ENCODE results near the gene ZBTB6.

DNA sequence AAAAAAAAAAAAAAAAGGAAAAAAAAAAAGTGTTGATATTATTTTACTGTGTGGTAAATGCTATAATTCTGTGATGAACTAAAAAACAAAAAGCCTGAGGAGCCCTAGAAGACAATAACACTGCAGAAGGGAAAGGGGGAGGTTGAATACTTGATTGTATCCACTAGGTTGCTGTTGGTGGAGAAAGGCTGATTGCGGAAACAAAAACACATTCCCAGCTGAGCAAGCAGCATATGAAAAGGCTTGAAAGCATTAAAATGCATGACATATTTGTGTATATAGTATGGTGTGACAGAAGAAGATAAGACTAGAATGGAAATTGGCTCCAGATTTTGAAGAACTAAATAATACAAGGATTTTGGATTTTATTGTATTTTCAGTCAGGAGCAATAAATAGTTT, 36.6 kb upstream of the ZBTB6 start:
- TF ChIP-seq POLR2A (IDR thresholded peaks at IDR 0.05; ENCODE audit: control extremely low read depth in 1 of 2, low read depth in 2 of 2, low read length in 2 of 2) (no peak), EP300 (IDR thresholded peaks at IDR 0.05; ENCODE audit: borderline replicate concordance in 1 of 2, low read depth in 2 of 2, low read length in 2 of 2) (no peak), RXRA (IDR thresholded peaks at IDR 0.05; ENCODE audit: insufficient read depth, low read depth, low read length) (no peak), RAD21 (IDR thresholded peaks at IDR 0.05 in 1 of 2, conservative IDR thresholded peaks at IDR 0.05 in 1 of 2; ENCODE audit: low read depth in 2 of 2, low read length in 2 of 2) (no peak), SP1 (IDR thresholded peaks at IDR 0.05; ENCODE audit: low read depth, low read length) (no peak), SIN3A (conservative IDR thresholded peaks at IDR 0.05 in 1 of 2, IDR thresholded peaks at IDR 0.05 in 1 of 2; ENCODE audit: low read depth in 1 of 2, low read length in 2 of 2) (no peak)
- TF ChIP-seq, protein P1, sequence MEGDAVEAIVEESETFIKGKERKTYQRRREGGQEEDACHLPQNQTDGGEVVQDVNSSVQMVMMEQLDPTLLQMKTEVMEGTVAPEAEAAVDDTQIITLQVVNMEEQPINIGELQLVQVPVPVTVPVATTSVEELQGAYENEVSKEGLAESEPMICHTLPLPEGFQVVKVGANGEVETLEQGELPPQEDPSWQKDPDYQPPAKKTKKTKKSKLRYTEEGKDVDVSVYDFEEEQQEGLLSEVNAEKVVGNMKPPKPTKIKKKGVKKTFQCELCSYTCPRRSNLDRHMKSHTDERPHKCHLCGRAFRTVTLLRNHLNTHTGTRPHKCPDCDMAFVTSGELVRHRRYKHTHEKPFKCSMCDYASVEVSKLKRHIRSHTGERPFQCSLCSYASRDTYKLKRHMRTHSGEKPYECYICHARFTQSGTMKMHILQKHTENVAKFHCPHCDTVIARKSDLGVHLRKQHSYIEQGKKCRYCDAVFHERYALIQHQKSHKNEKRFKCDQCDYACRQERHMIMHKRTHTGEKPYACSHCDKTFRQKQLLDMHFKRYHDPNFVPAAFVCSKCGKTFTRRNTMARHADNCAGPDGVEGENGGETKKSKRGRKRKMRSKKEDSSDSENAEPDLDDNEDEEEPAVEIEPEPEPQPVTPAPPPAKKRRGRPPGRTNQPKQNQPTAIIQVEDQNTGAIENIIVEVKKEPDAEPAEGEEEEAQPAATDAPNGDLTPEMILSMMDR (IDR thresholded peaks at IDR 0.05; ENCODE audit: control extremely low read depth in 1 of 3, insufficient read depth in 1 of 3, low read depth in 1 of 3, low read length in 3 of 3), result no peak

Measured in H1 (cell line).